OCI-M1 (cell line): ENCODE data around the gene VARS2.
A peak's percentile ranks its signal among the peaks of the same experiment; 100 is the strongest.
"Not testable (repeated sequence)": the region's sequence is repeated elsewhere in the genome, so short reads cannot be mapped to it uniquely, and the experiment has no call there.

Experiments used
- DNase-seq: peaks from one replicate; lab custom pipeline; 2025; lab: John Stamatoyannopoulos, UW

Gene VARS2

GRCh38 chr6:30898750-30899360 lies 15.2 kb upstream of the VARS2 start:
- DNase-seq = no peak

GRCh38 chr6:30900863-30901417 lies 13.1 kb upstream of the VARS2 start:
- no peak for DNase-seq

GRCh38 chr6:30901436-30901835 lies 12.6 kb upstream of the VARS2 start:
- DNase-seq = no peak

- not testable (repeated sequence) for DNase-seq
Measured at GRCh38 chr6:30902196-30902595, 11.8 kb upstream of the VARS2 start.

- DNase-seq = no peak
Measured at GRCh38 chr6:30902709-30903108, 11.3 kb upstream of the VARS2 start.

- DNase-seq = no peak
Measured at GRCh38 chr6:30903236-30903635, 10.8 kb upstream of the VARS2 start.

GRCh38 chr6:30907290-30907757 lies 6.7 kb upstream of the VARS2 start:
- not testable (repeated sequence) for DNase-seq

GRCh38 chr6:30907758-30908591 lies 6.1 kb upstream of the VARS2 start, which contains the start of gene GTF2H4:
Gene GTF2H4 (plus strand): TSS chr6:30908207.
- peak; percentile 100 for DNase-seq

- DNase-seq = no peak
Measured at GRCh38 chr6:30908700-30909099, 5.3 kb upstream of the VARS2 start.

GRCh38 chr6:30910473-30910872 lies 3.6 kb upstream of the VARS2 start:
- DNase-seq = not testable (repeated sequence)

- DNase-seq = no peak
Measured at GRCh38 chr6:30912746-30913520, 1.1 kb upstream of the VARS2 start.

GRCh38 chr6:30913721-30914075 lies 340 bp upstream of the VARS2 start:
- DNase-seq = no peak

GRCh38 chr6:30914854-30915590 lies 984 bp downstream of the VARS2 start:
- no peak for DNase-seq

- peak; percentile 86 for DNase-seq
Measured at GRCh38 chr6:30915591-30915946, 1.5 kb downstream of the VARS2 start.

- no peak for DNase-seq
Measured at GRCh38 chr6:30917041-30917440, 3.0 kb downstream of the VARS2 start.

GRCh38 chr6:30917487-30917886 lies 3.4 kb downstream of the VARS2 start:
- DNase-seq = no peak

GRCh38 chr6:30918670-30919069 lies 4.6 kb downstream of the VARS2 start:
- DNase-seq = peak; percentile 84

- no peak for DNase-seq
Measured at GRCh38 chr6:30922447-30922852, 8.4 kb downstream of the VARS2 start.

- DNase-seq = not testable (repeated sequence)
Measured at GRCh38 chr6:30924040-30924627, 10.1 kb downstream of the VARS2 start.

- no peak for DNase-seq
Measured at GRCh38 chr6:30926644-30927043, 12.6 kb downstream of the VARS2 start.

- not testable (repeated sequence) for DNase-seq
Measured at GRCh38 chr6:30927080-30927479, 13.0 kb downstream of the VARS2 start.
